Right lobe of liver (tissue), 6 donors: Measurements from ENCODE around the gene IGF2R. TPM values are rescaled to one million over a fixed set of nuclear protein-coding genes. Genes with fewer than 3 reads are reported as not detected.

Experiments
- ATAC-seq, 4 donors: fragments of 200-7000 bp; cut with Tn5 transposase; one replicate each; pipeline ENCODE4 v1.9.1; 2020; ENCODE audit warnings: mild to moderate bottlenecking in 4 of 4, moderate library complexity in 4 of 4
- DNase-seq, 3 donors: peaks; one replicate each; pipeline ENCODE4 v3.0.0-alpha.2; 2020
- H3K27ac ChIP-seq, 3 donors: fragments of 200-600 bp; one replicate each; pipeline ENCODE4 v1.8.0; 2022
- H3K27me3 ChIP-seq, 2 donors: fragments of 200-600 bp; one replicate each; pipeline ENCODE4 v1.8.0; 2022
- H3K36me3 ChIP-seq, 4 donors: fragments of 200-600 bp; sonication (generic) in 1 of 4; one replicate each; pipeline versions ENCODE4 v1.5.1 to v1.8.0; 2017 to 2022; ENCODE audit warnings: control low read depth in 1 of 4
- H3K4me1 ChIP-seq, 4 donors: fragments of 200-600 bp; sonication (generic) in 1 of 4; one replicate each; pipeline versions ENCODE4 v1.5.1 to v1.8.0; 2017 to 2022; ENCODE audit warnings: control low read depth in 1 of 4
- H3K4me3 ChIP-seq, 3 donors: fragments of 200-600 bp; one replicate each; pipeline ENCODE4 v1.8.0; 2022
- H3K9me3 ChIP-seq, 4 donors: fragments of 200-600 bp; sonication (generic) in 1 of 4; one replicate each; pipeline versions ENCODE4 v1.5.1 to v1.8.0; 2017 to 2022; ENCODE audit warnings: control low read depth in 1 of 4
- CTCF ChIP-seq, 4 donors: fragments of 200-600 bp in 3 of 4; fragments of 450-650 bp in 1 of 4; IDR thresholded peaks; one replicate each; pipeline versions ENCODE4 v1.5.1 to v1.8.0; 2016 to 2022; ENCODE audit warnings: antibody characterized with exemption in 4 of 4, mild to moderate bottlenecking in 2 of 4
- POLR2A ChIP-seq: fragments of 450-650 bp; IDR thresholded peaks from one replicate; pipeline ENCODE4 v1.6.1; 2017; ENCODE audit warnings: antibody characterized with exemption, mild to moderate bottlenecking
- WGBS: methylation state at CpG from one replicate; pipeline ENCODE4 v1.1.6; 2018; ENCODE audit warnings: low coverage, low lambda C conversion rate; ENCODE audit not compliant: insufficient coverage; ENCODE audit errors: missing lambda C conversion rate; 5-methylcytosine and 5-hydroxymethylcytosine counted together
- intact Hi-C, 2 donors: fragments of 100-400 bp; cut with DNase I; formaldehyde crosslinking; loops; one replicate each; pipeline versions ENCODE4 v1.11.2 to v1.14.1; 2022
- total RNA-seq, 6 experiments: library from RNA; depleted of rRNA in 2 of 6; stranded (reverse); fragments of >200 nt in 2 of 6; fragmentation: NEBNext Ultra II Directional in 3 of 6; extraction: Animal tissue kit (Norgen Biotek cat#: 25700) in 3 of 6; gene quantifications; one replicate each; pipeline versions ENCODE4 v1.1.0 to v1.2.4, GENCODE V29; 2016 to 2023
- donor health status: DM: no; HTN: yes; CAD: no.
- donor health status: DM: no; HTN: no; CAD: no.
- donor health status: DM: no; HTN: no; CAD: no.
- donor health status: DM: no; HTN: yes; CAD: no.
- donor health status: DM: no; HTN: yes; CAD: no.

The IGF2R gene
- total RNA-seq, 6 experiments from 2014 or later = 50.3 to 81.0 (median 67.1) TPM

- WGBS = 78% methylated on average over 4 of the region's 4 CpGs
- TF ChIP-seq POLR2A = no peak
- TF ChIP-seq CTCF (IDR thresholded peaks at IDR 0.05) = no peak
- intact Hi-C loops = no loop called here
Observed at GRCh38 chr6:159948199-159948598, 20.7 kb upstream of the IGF2R start.

GRCh38 chr6:159951772-159952171 lies 17.1 kb upstream of the IGF2R start:
- Histone ChIP-seq H3K27me3 (no peaks in the 10 kb centered on the region), H3K4me1 (no peaks in the 10 kb centered on the region), H3K27ac (no peak overlapping the region), H3K36me3 (no peaks in the 10 kb centered on the region), H3K4me3 (no peak overlapping the region), H3K9me3 (no peaks in the 10 kb centered on the region)
- no peak for TF ChIP-seq POLR2A
- no peak for TF ChIP-seq CTCF (IDR thresholded peaks at IDR 0.05)
- intact Hi-C loops = no loop called here
- DNase-seq (no peak), ATAC-seq (no peak)
- 76% methylated on average over 7 of the region's 7 CpGs for WGBS

More at GRCh38 chr6:159948199-159948598, 20.7 kb upstream of the IGF2R start:
- DNase-seq (no peak), ATAC-seq (no peak)
- H3K9me3 ChIP-seq = peaks cover 0 to 3% (median 0%) of the 10 kb centered on the region in 4 donors
- H3K27ac ChIP-seq = no peak overlapping the region
- H3K36me3 ChIP-seq = no peaks in the 10 kb centered on the region
- peaks cover 0 to 7% (median 0%) of the 10 kb centered on the region in 4 donors for H3K4me1 ChIP-seq
- no peak overlapping the region for H3K4me3 ChIP-seq
- no peaks in the 10 kb centered on the region for H3K27me3 ChIP-seq

GRCh38 chr6:159952289-159953005 lies 16.4 kb upstream of the IGF2R start:
- WGBS = 83% methylated on average over 13 of the region's 13 CpGs
- Histone ChIP-seq H3K4me1 (no peaks in the 10 kb centered on the region), H3K36me3 (no peaks in the 10 kb centered on the region), H3K27ac (no peak overlapping the region), H3K27me3 (no peaks in the 10 kb centered on the region), H3K9me3 (no peaks in the 10 kb centered on the region), H3K4me3 (no peak overlapping the region)
- TF ChIP-seq POLR2A (no peak), CTCF (IDR thresholded peaks at IDR 0.05) (no peak)
- ATAC-seq (no peak), DNase-seq (no peak)
- intact Hi-C loops = no loop called here

GRCh38 chr6:159953091-159953601 lies 15.7 kb upstream of the IGF2R start:
- TF ChIP-seq POLR2A (no peak), CTCF (IDR thresholded peaks at IDR 0.05) (no peak)
- Histone ChIP-seq H3K36me3 (no peaks in the 10 kb centered on the region), H3K4me3 (no peak overlapping the region), H3K4me1 (no peaks in the 10 kb centered on the region), H3K27me3 (no peaks in the 10 kb centered on the region), H3K27ac (no peak overlapping the region), H3K9me3 (no peaks in the 10 kb centered on the region)
- intact Hi-C loops = no loop called here
- DNase-seq (peak; percentile 66 to 70 (median 70)), ATAC-seq (peak; percentile 66 to 81 (median 80))
- WGBS = 25% methylated on average over 8 of the region's 9 CpGs
